Activated CD4-positive, alpha-beta T cell treated with anti-CD3 and anti-CD28 coated beads for 24 hours (primary cell): Measurements from ENCODE around the gene AFAP1.

ENCODE experiments used
- DNase-seq, 2 donors: peaks; one replicate each; pipeline ENCODE4 v3.0.0-alpha.2; 2020; ENCODE audit warnings: low read depth in 2 of 2

The AFAP1 gene

GRCh38 chr4:7784131-7784870, 155.4 kb downstream of the AFAP1 start:
- no peak for DNase-seq

- DNase-seq: no peak
Observed at GRCh38 chr4:7783541-7783940, 156.1 kb downstream of the AFAP1 start.

- no peak for DNase-seq
Observed at GRCh38 chr4:7782783-7783182, 156.9 kb downstream of the AFAP1 start.

- DNase-seq: no peak
Observed at GRCh38 chr4:7781993-7782392, 157.7 kb downstream of the AFAP1 start.

GRCh38 chr4:7781366-7781765, 158.3 kb downstream of the AFAP1 start:
- DNase-seq: no peak

- DNase-seq: no peak
Observed at GRCh38 chr4:7780751-7781348, 158.8 kb downstream of the AFAP1 start.

- no peak for DNase-seq
Observed at GRCh38 chr4:7779432-7779768, 160.3 kb downstream of the AFAP1 start.

GRCh38 chr4:7778510-7779431, 160.9 kb downstream of the AFAP1 start:
- no peak for DNase-seq

- no peak for DNase-seq
Observed at GRCh38 chr4:7777871-7778509, 161.7 kb downstream of the AFAP1 start.

GRCh38 chr4:7777017-7777710, 162.5 kb downstream of the AFAP1 start:
- DNase-seq: no peak

GRCh38 chr4:7775396-7775795, 164.3 kb downstream of the AFAP1 start:
- no peak for DNase-seq

- no peak for DNase-seq
Observed at GRCh38 chr4:7774301-7775294, 165.1 kb downstream of the AFAP1 start.

GRCh38 chr4:7773401-7774180, 166.1 kb downstream of the AFAP1 start:
- DNase-seq: no peak

- no peak for DNase-seq
Observed at GRCh38 chr4:7772711-7773385, 166.8 kb downstream of the AFAP1 start.

- no peak for DNase-seq
Observed at GRCh38 chr4:7771541-7772507, 167.8 kb downstream of the AFAP1 start.

GRCh38 chr4:7771056-7771455, 168.6 kb downstream of the AFAP1 start:
- no peak for DNase-seq

- DNase-seq: no peak
Observed at GRCh38 chr4:7770224-7771050, 169.2 kb downstream of the AFAP1 start.
